NCI-H345 treated with DMSO at 0.1 percent for 48 hours (cell line): ENCODE results near the gene ANKMY2.
"Not testable (repeated sequence)": the region's sequence is repeated elsewhere in the genome, so short reads cannot be mapped to it uniquely, and the experiment has no call there.

Experiments
- DNase-seq: peaks from one replicate; lab custom pipeline; 2025; ENCODE audit not compliant: unreplicated experiment; lab: John Stamatoyannopoulos, UW

ANKMY2 gene

DNA sequence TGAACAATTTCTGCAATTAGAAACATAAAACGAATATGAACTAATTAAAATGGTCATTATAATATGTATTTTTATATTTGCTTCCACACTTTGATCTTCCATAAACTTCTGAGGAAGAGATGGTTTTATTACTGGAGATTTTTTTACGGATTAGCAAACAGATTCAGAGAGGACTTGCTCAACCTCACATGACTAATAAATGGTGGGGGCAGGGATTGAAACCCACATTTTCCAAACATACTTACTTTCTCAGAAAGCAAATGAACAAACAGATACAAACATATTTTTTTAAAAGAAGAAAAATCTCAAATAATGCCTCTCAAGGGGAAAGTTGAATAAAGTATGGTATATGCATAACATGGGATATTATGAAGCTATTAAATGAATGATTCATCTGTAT, 18.3 kb downstream of the ANKMY2 start:
- DNase-seq: no peak

DNA sequence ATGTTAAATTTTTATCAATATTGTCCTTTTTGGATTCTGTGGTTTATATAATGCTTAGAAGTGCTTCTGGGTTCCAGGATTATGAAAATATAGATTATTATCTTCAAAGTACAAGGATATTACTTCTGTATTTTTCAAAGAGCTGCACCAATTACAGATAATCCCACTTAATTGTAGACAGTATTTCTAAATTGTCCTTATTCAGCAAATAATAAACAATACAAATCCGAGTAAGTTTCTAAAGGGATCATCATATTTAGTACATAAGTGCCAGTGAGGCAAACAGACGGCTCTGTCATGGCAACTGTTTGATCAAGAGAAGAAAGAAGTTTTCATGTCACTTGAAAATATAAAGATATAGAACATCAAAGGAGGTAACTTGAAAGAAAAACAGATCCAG, 19.2 kb downstream of the ANKMY2 start:
- DNase-seq: no peak

DNA sequence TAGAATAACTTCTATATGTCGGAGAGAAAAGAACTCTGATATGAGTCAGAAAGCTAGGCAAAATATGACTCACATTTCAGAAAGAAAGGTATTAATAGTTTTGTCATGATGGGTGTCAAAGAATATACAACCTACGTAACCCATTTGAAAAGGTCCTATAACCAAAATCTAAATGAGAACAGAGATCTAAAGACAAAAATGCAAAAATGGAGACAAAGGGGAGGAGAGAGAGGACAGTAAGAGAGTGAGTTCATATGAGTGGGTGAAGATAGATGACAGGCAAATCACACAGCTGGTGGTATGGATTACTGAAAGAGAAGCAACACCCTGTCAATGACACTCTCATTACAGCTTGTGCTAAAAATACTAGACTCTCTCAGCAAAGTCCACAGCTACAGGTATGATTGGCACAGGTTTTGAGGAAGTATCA, 25.6 kb downstream of the ANKMY2 start:
- DNase-seq: no peak

DNA sequence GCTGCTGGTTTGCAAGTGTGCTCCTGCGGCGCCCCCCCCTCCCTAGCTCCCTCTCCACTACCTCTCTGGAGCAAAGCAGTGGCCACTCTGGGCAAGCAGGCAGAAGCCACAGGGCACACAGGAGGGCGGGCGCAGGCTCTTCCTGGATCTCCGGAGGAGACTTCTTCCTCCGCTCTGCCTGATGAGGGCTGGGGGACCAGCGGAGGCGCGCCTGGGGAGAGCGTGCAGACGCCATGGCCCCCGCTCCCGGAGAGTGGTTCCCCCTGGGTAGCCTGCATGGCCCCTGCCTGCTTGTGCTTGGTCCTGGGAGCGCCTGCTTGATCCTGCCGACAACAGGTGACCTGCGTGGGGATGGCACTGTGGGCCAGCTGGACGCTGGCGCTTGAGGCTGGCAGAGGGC, 29.0 kb downstream of the ANKMY2 start:
- DNase-seq: no peak

DNA sequence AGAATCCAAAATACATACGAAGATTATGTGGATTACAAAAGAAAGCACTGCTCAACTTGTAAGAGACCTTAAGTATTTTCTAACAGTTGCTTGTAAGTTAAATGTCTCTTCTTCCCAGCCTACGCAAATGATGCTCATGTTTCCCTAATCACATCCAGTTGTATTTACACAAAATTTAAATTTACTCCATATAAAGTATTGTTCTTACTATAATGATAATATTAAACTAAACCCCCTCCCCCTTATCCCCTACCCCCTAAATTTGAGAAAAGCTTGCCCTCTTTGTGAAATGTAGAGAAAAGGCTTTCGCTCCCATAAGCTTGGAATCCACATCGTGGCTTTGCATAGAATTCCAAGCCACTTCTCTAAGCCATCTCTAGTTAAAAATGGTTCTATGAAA, 29.4 kb downstream of the ANKMY2 start:
- DNase-seq: no peak

DNA sequence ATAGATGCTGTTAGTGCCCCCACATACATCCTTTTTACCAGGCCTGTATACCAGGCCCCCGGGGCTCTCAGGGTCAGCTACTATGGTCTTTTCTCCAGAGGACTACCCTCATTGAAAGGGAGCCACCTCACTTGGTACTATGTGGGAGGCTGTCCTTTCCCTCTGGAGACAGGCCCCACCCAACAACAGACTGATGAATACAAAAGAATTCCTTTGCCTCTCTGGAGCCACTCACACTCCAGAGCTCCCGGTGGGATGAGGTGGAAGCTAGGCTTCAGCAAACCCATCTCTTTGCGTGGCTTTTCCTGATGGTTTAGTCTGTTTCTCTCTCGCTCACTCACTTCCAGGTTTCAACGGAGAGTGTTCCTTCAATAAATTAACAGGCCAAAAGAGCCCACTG, 30.3 kb downstream of the ANKMY2 start:
- DNase-seq: no peak

DNA sequence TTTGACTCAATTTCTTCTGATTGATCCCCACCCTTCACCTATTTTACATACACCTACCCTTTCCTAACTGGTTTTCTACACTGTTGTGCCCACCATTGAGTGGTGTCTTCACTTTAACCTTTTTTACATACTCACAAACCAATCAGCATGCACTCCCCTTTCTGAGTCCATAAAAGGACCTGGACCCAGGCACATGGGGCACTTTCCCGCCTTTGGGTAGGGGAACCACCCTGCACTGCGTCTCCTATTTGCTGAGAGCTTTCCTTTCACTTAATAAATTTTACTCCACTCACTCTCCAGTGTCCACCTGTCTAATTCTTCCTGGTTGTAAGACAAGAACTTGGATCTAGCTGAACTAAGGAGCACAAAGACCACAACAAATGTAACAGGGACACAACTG, 33.8 kb downstream of the ANKMY2 start:
- no peak for DNase-seq

DNA sequence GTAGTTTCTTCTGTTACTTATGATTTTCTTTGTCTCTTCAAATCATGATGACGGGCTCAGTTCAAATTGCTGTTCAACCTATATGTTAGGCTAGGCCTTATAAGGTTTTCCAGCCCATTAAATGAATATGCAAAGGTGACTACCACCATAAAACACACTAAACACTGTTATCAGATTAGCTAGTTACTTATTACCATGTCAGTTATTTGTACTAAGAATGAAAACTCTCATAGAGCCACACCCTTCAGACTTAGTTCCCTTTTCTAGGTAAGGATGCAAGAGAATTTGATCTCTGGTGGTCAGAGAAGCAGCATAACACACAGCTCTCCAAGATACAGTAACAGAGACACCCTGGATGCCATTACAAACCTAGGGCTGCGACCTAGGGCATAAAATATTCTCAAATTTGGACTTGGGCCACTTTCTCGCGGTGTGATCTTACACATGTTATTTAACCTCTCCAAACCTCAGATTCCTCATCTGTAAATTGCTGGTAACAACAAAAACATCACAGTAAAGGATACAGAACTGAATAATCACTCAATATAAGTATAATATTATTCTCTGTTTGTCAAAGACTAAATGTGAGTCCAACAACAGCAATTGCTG, 35.6 kb downstream of the ANKMY2 start:
- DNase-seq: no peak

DNA sequence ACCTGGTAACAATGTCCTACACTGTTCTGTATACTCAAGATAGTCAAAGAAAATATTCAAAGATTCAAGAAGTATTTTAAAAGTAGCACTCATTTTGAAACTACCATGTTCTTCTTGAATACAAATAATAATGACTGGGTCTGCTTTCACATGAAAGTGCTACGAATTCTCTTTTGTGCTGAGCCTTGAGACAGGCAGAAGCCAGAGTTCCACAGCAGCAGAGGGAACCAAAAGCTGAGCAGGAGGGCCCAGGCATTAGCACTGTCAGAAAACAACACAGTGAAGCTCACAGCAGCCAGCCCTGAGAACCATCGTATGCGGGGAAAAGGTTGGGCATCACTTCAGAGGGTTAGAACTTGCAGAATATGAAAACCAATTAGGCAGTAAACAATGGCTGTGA, 38.9 kb downstream of the ANKMY2 start:
- no peak for DNase-seq

DNA sequence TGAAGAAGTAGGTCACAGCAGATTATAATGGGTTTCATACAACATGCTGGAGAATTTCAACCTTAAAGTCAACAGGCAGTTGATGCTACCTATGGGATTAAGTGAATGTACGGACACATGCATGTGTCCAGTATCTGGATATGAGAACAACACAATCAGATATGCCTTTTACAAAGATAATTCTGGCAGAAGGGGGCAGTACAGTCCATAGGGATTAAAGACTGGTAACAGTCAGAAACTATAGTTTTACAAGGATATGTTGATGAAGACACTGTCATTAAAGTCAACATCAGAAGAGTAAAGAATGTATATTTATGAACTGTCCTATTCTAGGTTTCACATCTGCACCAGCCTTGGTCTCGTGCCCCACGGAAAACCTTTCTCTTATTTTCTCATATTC, 41.5 kb downstream of the ANKMY2 start:
- no peak for DNase-seq

DNA sequence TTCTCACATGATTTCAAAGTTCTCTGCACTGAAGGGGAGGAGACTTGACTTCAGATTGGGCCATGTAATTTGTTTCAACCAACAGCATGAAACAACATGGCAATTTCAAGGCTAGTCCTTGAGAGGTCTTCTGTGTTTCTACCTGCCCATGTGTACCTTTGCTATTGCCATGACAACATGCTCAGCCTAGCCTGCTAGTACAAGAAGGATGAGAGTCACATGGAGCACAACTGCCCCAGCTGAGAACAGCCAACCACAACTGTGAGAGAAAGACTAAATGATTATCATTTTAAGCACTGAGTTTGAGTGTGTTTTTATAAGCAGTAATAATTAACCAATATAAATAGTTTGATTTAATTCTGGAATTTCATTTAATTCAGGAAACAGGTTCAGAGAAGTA, 41.9 kb downstream of the ANKMY2 start:
- no peak for DNase-seq

DNA sequence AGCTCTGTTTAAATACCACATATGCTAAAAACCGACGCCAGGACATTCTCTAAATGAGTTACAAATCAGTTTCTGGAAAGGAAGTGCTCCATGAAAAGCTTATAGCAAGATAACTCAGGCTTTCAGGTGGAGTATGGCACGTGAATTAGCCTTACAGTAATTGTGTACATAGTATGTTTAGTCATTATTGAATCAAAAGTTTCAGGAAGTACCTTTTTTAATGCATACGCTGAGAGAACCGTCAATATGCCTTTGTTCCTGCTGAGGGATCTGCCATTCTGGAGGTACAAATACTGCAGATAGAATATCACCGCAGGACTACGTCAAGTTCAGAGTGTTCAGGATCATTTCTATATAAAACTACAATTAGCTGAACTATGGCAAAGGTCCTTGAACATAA, 45.7 kb downstream of the ANKMY2 start:
- DNase-seq: no peak

DNA sequence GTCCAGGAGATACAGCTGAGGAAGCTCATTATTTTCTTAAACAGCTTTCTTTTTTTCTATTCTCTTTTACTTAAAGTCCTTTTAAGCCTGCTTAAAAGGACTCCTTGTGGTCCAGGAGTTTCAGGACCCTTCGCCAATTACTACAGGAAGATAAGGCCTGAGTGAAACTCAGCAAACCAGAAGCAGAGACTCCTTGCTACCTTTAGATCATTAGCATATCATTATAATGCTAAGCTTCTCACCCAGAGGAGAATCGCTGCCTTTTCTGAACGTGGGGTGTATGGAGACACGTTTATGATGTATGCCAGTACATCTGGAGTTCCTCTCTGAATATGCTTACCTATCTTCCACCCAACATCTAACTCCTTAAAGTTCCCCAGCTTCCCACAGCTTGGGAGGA, 47.5 kb downstream of the ANKMY2 start:
- DNase-seq: no peak

DNA sequence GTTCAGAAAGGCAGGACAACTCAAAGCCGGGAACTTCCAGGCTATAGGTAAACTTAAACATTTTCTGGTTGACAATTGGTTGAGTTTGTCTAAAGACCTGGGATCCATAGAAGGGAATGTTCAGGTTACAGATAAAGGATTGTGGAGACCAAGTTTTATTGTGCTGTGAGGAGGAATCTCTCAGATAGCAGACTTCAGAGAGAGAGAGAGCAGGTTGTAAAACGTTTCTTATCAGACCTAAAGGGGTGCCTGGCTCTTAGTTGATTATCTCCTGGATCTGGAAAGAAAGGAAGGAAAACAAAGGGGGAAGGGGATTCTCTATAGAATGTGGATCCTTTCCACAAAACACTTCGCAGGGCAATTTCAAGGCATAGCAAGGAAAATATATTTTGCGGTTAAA, 50.0 kb downstream of the ANKMY2 start:
- DNase-seq: not testable (repeated sequence)

DNA sequence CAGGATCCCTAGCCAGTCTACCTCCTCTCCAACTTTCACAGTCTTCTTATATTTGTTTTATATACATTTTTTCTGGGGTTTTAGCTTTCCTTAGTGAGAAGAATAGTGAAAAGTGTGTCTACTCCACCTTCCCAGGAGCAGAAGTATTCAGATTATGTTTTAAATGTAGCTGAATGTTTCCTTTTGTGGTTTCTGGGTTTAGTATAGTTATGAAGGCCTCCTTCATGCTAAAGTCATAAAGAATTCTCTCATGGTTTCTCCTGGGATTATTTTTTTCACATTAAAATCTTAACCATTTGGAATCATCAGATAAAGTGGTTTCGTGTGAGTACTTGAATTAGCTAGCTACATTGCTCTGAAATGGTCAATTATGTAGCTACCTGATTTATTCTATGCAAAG, 50.9 kb downstream of the ANKMY2 start:
- DNase-seq: no peak

DNA sequence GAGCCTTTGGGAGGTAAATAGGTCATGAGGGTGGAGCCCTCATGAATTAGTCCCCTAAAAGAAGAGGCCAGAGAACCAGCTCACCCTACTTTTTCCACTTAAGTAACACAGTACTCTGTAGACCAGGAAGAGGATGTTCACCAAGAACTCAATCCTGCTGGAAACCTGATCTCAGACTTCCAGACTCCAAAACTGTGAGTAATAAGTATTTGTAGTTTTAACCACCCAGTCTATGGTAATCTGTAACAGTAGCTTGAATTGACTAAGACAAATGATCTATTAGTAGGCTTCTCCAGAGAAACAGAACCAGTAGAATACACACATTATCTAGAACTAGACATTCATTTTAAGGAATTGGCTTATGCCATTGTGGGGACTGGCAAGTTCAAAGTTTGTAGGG, 51.5 kb downstream of the ANKMY2 start:
- no peak for DNase-seq

DNA sequence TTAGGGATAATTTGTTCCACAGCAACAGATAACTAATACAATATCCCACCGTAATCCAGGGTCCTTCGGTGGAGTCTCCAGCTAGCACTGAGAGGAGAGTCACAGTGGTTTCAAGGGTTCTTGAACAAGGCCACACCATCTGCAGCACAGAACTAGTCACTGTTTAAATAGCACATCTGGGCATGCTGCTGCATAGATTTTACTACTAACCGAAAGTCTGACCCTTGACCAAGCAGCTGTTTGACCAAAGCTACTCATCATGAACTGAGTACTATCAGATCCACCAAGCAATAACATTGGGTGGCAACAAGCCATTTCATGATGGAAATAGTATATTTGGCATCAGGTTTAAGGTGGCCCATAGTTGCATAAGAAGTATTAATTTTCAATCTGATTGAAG, 53.2 kb downstream of the ANKMY2 start:
- no peak for DNase-seq

DNA sequence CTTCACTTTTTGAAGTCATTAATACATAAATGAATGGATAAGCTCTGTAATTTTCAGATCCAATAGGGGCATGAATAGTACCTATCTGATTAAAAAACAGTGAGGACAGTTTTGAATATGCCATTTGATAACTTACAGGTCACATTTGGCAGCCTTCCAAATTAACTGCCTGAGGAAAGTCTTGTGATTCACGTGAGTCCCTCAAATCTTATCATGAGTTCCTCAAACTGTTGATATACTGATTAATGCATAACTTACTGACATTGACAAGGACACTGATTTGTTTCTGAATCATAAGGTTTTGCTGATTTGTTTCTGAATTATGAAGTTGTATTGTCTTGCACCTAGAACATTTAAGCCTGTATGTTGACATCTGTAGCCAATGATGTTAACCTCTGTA, 55.1 kb downstream of the ANKMY2 start:
- no peak for DNase-seq

DNA sequence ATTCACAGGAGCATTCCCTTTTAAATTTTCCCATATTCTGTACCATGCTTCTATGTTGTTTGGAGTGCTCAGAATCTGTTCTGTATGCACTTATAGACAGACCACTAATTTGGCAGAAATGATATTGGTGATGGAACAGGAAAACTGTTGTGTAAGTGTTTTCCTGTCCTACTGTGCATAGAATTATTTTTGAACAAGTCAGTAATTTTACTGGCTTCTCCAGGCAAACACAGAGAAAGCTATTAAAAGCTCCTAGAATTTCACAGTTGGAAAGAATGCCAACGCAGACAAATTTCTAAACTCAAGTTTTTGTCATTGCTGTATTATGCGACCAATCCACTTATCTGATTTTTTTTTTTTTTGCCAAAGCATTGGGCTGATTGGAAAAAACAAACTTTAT, 55.7 kb downstream of the ANKMY2 start:
- no peak for DNase-seq

DNA sequence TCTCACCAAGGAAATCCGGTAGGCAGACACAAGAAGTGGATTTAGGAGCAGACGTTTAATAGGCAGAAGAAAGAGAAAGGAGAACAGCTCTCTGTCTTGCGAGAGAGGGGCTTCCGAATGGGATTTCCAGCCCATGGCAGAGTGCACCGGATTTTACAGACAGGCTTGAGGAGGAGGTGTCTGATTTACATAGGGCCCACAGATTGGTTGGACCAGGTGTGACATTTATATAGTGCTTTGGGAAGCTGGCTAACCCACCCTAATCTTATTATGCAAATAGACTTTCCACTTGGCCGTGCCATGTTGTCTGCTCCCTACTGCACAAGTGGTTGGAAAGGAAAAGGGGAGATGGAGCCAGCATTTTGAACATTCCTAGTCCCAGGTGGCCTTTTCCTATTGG, 57.8 kb downstream of the ANKMY2 start:
- no peak for DNase-seq

DNA sequence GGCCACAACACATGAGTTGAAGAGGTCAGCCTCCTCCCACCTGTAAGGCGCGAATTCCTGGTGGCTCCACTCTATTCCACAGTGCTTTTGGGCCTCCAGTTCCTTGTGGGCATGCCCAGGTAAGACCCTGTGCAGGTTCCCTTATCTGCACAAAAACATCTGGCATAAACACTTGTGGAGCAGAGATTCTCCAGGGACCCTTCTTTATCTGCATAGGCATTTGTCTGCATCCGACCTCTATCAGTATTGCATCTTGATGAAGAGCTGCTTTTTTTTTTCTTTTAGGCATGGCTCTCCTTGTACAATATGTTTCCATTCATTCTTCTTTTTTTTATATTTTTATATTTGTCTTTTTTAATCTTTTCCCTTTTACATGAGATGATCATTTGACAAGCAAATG, 58.4 kb downstream of the ANKMY2 start:
- DNase-seq: no peak

DNA sequence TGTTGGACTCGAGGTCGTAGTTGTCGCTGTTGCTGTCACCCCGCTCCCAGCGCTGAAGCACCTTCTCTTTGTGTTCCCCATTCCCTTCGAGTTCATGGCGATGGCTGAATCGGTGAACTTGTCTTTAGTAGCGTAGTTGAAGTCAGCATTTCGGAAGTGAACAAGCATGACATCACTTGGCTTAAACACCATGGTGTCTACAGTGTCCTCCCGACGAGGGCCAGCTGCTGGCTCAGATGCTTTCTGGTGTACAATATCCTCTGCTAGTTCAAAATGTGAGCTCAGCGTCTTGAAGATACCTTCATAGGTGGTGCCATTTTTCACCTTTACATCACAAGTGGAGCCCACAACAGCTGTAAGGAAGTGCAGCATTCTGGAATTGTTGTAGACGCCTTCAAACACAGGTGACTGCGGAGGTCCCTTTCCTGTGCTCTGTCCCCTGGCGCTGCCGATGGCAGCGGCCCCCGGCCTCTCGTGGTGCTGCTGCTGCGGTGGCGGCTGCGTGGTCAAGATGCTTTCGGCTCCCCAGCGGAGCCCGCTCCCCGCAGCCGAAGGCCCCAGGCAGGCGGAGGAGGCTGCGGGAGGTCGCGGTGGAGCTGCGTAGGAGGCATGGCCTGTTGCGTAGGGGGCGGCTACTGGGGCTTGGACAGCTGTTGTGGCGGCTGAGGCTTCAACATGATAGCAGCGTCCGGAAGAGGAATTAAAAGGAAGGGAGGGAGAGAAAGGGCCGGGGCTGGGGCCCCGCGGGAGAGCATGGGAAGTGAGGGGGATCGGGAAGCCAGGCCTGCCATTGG, 59.3 kb downstream of the ANKMY2 start:
- DNase-seq: no peak

DNA sequence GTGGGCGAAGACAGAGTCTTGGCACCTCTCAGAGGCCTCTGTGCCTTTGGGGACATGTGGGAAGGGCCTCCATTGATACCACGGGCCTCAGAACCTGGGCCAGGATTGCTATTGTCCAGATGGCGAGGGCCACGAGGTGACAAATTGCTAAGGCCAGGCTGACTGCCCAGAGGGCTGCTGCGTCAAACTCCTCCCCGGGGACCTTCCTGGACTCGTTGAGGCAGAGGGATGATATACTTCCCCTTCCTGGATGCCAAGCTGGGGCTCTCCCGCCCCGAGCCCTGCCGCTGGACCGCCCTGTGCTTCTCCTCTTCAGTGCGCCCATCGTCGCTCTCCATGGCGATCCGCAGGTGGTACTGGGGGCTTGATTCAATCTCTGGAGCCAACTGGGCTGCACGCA, 60.0 kb downstream of the ANKMY2 start:
- DNase-seq: no peak
